NB4 (cell line): ENCODE data around the gene LRRC27.

Source experiments
- MAX ChIP-seq: IDR thresholded peaks from 2 replicates; pipeline ENCODE4 v1.6.1; 2011; ENCODE audit warnings: low read depth, low read length
- MYC ChIP-seq: IDR thresholded peaks from 2 replicates; pipeline ENCODE4 v1.6.1; 2011; ENCODE audit warnings: low read depth, low read length
- POLR2A ChIP-seq: IDR thresholded peaks from 2 replicates; pipeline ENCODE4 v1.6.1; 2011; ENCODE audit warnings: mild to moderate bottlenecking; ENCODE audit not compliant: insufficient read length; ENCODE audit errors: extremely low read depth
- TF ChIP-seq, protein P1 (sequence below): IDR thresholded peaks from one replicate; pipeline ENCODE4 v1.5.1; 2012; ENCODE audit warnings: low read depth, low read length

GRCh38 chr10:132293201-132293812, 38.7 kb upstream of the LRRC27 start:
- TF ChIP-seq, protein P1, sequence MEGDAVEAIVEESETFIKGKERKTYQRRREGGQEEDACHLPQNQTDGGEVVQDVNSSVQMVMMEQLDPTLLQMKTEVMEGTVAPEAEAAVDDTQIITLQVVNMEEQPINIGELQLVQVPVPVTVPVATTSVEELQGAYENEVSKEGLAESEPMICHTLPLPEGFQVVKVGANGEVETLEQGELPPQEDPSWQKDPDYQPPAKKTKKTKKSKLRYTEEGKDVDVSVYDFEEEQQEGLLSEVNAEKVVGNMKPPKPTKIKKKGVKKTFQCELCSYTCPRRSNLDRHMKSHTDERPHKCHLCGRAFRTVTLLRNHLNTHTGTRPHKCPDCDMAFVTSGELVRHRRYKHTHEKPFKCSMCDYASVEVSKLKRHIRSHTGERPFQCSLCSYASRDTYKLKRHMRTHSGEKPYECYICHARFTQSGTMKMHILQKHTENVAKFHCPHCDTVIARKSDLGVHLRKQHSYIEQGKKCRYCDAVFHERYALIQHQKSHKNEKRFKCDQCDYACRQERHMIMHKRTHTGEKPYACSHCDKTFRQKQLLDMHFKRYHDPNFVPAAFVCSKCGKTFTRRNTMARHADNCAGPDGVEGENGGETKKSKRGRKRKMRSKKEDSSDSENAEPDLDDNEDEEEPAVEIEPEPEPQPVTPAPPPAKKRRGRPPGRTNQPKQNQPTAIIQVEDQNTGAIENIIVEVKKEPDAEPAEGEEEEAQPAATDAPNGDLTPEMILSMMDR: no peak
- TF ChIP-seq POLR2A (no peak), MYC (no peak), MAX (no peak)
